ENCODE results near the gene NUDT16L1. TPM values are rescaled to one million over a fixed set of nuclear protein-coding genes. Genes with fewer than 3 reads are reported as not detected.
A peak's percentile ranks its signal among the peaks of the same experiment; 100 is the strongest.

NUDT16L1 gene
- total and polyA plus RNA-seq, 2 of the 13 experiments (the other 11 are each of a cell fraction or from before 2014, with no cell fraction given): 28.0 to 40.5 TPM

DNA sequence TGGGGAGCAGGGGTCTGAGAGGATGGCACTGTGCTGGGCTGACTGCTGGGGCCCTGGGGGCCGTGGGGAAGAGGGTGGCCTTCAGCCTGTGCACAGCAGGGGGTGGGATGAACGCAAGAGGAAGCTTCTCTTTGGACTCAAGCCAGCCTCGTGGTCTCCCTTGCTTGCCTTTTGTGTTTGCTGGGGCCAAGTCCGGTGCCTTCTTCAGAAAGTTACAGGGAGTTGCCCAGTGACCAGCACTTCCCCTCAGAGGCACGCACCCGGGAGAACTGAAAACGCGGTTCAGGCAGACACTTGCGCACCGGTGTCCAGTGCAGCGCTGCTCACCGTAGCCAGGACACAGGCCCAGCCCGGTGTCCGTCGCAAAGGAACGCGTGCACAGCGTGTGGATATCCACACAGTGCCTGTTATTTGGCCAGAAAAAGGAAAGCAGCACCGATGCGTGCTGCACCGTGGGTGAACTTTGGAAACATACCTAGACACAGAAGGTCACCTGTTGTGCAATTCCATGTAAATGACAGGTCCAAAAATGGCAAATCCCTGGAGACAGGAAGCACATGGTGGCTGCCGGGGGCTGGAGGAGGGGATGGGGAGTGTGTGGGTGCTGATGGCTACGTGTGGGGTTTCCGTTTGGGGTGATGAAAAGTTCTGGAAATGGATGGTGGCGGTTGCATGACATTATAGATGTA, 29.4 kb upstream of the NUDT16L1 start (continued):
- TF ChIP-seq, protein P1, sequence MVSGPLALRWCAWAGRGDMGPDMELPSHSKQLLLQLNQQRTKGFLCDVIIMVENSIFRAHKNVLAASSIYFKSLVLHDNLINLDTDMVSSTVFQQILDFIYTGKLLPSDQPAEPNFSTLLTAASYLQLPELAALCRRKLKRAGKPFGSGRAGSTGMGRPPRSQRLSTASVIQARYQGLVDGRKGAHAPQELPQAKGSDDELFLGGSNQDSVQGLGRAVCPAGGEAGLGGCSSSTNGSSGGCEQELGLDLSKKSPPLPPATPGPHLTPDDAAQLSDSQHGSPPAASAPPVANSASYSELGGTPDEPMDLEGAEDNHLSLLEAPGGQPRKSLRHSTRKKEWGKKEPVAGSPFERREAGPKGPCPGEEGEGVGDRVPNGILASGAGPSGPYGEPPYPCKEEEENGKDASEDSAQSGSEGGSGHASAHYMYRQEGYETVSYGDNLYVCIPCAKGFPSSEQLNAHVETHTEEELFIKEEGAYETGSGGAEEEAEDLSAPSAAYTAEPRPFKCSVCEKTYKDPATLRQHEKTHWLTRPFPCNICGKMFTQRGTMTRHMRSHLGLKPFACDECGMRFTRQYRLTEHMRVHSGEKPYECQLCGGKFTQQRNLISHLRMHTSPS (CRISPR knock-in tag; IDR thresholded peaks at IDR 0.05; ENCODE audit: low read depth): no peak; the same call in 1 of the 2 replicates
- peak; percentile 66; the same call in 1 of the 2 replicates for TF ChIP-seq ZNF678 (CRISPR knock-in tag; IDR thresholded peaks at IDR 0.05)
- no peak; the same call in 1 of the 2 replicates for TF ChIP-seq TEF (CRISPR knock-in tag; IDR thresholded peaks at IDR 0.05)
- TF ChIP-seq HMGA1 (CRISPR knock-in tag; conservative IDR thresholded peaks at IDR 0.05): no peak
- TF ChIP-seq SNAI1 (CRISPR knock-in tag; IDR thresholded peaks at IDR 0.05; ENCODE audit: borderline replicate concordance): no peak; the same call in 1 of the 2 replicates
- no peak for TF ChIP-seq ZNF382 (CRISPR knock-in tag; IDR thresholded peaks at IDR 0.05; ENCODE audit: borderline replicate concordance)
- peak; percentile 76 for TF ChIP-seq ZNF883 (CRISPR knock-in tag; IDR thresholded peaks at IDR 0.05; ENCODE audit: not compliant biosample characterization)
- TF ChIP-seq CENPX (CRISPR knock-in tag; IDR thresholded peaks at IDR 0.05): no peak
- TF ChIP-seq SIX4 (CRISPR knock-in tag; IDR thresholded peaks at IDR 0.05): peak; percentile 45; the same call in 1 of the 2 replicates
- peak; percentile 99 for TF ChIP-seq CEBPG (CRISPR knock-in tag; IDR thresholded peaks at IDR 0.05)
- peak; percentile 63 to 88 for TF ChIP-seq POLR2A (IDR thresholded peaks at IDR 0.05; ENCODE audit: insufficient read depth in 1 of 2, low read depth in 2 of 2, low read length in 2 of 2)
- peak; percentile 52; the same call in 1 of the 2 replicates for TF ChIP-seq ZIK1 (CRISPR knock-in tag; IDR thresholded peaks at IDR 0.05; ENCODE audit: borderline replicate concordance, low read depth)
- TF ChIP-seq AGO2 (optimal IDR thresholded peaks at IDR 0.05; ENCODE audit: low read depth, low read length): peak; percentile 46
- no peak for TF ChIP-seq NCOA1 (CRISPR knock-in tag; IDR thresholded peaks at IDR 0.05)
- TF ChIP-seq RBAK (CRISPR knock-in tag; IDR thresholded peaks at IDR 0.05): no peak
- peak; percentile 83; the same call in 1 of the 2 replicates for TF ChIP-seq ZNF253 (CRISPR knock-in tag; IDR thresholded peaks at IDR 0.05; ENCODE audit: borderline replicate concordance)
- TF ChIP-seq BORCS8-MEF2B (CRISPR knock-in tag; IDR thresholded peaks at IDR 0.05): peak; percentile 97
- TF ChIP-seq, protein P2, sequence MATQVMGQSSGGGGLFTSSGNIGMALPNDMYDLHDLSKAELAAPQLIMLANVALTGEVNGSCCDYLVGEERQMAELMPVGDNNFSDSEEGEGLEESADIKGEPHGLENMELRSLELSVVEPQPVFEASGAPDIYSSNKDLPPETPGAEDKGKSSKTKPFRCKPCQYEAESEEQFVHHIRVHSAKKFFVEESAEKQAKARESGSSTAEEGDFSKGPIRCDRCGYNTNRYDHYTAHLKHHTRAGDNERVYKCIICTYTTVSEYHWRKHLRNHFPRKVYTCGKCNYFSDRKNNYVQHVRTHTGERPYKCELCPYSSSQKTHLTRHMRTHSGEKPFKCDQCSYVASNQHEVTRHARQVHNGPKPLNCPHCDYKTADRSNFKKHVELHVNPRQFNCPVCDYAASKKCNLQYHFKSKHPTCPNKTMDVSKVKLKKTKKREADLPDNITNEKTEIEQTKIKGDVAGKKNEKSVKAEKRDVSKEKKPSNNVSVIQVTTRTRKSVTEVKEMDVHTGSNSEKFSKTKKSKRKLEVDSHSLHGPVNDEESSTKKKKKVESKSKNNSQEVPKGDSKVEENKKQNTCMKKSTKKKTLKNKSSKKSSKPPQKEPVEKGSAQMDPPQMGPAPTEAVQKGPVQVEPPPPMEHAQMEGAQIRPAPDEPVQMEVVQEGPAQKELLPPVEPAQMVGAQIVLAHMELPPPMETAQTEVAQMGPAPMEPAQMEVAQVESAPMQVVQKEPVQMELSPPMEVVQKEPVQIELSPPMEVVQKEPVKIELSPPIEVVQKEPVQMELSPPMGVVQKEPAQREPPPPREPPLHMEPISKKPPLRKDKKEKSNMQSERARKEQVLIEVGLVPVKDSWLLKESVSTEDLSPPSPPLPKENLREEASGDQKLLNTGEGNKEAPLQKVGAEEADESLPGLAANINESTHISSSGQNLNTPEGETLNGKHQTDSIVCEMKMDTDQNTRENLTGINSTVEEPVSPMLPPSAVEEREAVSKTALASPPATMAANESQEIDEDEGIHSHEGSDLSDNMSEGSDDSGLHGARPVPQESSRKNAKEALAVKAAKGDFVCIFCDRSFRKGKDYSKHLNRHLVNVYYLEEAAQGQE (IDR thresholded peaks at IDR 0.05; ENCODE audit: borderline replicate concordance in 1 of 2, low read depth in 1 of 2, low read length in 2 of 2): no peak; a peak in 1 of 4 replicates
- peak; percentile 96 for TF ChIP-seq REPIN1 (CRISPR knock-in tag; IDR thresholded peaks at IDR 0.05; ENCODE audit: borderline replicate concordance, low read depth)
- peak; percentile 93 for TF ChIP-seq HIVEP1 (CRISPR knock-in tag; IDR thresholded peaks at IDR 0.05)
- TF ChIP-seq ZBTB44 (CRISPR knock-in tag; IDR thresholded peaks at IDR 0.05): no peak
- TF ChIP-seq ZNF766 (CRISPR knock-in tag; IDR thresholded peaks at IDR 0.05; ENCODE audit: borderline replicate concordance): peak; percentile 90; the same call in 1 of the 2 replicates
- no peak for TF ChIP-seq ZNF446 (CRISPR knock-in tag; IDR thresholded peaks at IDR 0.05)

Data from HepG2 (cell line).